ENCODE measurements around the gene KDM4F.
"Not testable (repeated sequence)": the region's sequence is repeated elsewhere in the genome, so short reads cannot be mapped to it uniquely, and the experiment has no call there.

The KDM4F gene

DNA sequence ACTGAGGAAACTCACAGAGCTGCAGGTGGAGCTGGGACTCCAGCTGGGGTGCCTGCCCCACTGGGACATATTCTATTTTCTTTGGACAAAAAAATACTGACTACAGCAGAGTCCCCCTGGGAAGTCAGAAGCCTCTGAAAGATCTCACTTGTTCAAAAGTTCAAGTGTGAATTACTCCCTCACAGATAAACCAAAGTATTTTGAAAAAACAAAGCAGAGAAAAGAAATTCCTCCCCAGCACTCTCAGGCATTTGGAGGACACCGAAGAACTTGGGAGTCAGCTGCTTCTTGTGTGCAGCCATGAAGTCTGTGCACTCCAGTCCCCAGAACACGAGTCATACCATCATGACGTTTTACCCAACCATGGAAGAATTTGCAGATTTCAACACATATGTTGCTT lies at the start of gene KDM4F:
Gene KDM4F (plus strand): TSS at position 301 of the 400 bp plus-strand sequence.
- not testable (repeated sequence) for DNase-seq (ENCODE audit: low read depth in 2 of 2)

DNA sequence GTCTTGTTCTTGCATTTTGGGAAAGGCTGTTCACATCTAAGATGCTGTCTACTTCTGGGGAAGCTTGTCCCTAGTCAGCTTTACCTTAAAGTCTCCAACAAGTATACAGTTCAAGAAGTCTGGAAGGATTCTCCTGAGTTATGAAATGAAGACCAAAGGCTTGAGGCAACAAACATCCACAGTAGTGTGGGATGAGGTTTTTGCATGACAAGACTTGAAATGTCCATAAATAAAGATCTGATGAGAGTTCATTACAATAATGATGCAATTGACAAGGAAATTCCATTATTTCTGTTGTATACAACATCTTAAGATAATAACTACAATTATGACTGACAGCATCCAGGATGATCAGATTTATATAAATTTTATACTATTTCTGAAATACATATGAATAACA lies 45.5 kb upstream of the KDM4F start:
- DNase-seq (ENCODE audit: low read depth in 2 of 2) = no peak

DNA sequence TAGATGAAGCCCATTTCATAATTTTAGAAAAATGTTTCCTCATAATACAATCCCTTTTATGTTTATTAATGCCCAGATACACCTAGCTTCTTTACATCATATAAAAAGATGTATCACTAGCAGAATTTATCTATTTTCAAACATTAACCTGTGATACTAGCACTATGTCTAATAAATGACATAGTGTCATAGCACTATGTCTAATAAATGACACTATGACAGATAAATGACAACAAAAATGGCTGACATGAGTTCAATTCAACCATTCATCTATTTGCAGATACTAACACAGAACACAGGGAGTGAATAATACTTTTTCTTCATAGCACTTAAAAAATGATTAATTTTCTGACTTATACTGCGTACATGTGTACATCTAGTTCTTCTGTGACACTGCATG lies 43.6 kb upstream of the KDM4F start:
- DNase-seq (ENCODE audit: low read depth in 2 of 2) = no peak

DNA sequence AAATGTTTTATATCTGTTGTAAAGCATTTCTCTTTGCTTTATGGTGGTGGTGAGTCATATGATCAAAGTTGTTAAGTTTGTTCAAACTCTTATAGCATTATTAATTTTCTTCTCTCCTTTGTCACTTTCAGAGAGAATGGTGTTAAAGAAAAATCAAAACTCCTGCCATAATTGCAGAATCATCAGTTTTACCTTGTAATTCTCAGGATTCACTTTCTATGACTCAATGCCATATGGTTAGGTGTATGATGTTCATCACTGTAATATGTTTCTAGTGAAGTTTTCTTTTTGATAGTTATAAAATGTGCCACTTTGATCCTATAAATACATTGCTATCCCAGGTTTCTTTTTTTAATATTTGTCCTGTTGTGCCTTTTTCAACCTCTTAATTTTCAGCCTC lies 37.8 kb upstream of the KDM4F start:
- DNase-seq (ENCODE audit: low read depth in 2 of 2) = no peak

DNA sequence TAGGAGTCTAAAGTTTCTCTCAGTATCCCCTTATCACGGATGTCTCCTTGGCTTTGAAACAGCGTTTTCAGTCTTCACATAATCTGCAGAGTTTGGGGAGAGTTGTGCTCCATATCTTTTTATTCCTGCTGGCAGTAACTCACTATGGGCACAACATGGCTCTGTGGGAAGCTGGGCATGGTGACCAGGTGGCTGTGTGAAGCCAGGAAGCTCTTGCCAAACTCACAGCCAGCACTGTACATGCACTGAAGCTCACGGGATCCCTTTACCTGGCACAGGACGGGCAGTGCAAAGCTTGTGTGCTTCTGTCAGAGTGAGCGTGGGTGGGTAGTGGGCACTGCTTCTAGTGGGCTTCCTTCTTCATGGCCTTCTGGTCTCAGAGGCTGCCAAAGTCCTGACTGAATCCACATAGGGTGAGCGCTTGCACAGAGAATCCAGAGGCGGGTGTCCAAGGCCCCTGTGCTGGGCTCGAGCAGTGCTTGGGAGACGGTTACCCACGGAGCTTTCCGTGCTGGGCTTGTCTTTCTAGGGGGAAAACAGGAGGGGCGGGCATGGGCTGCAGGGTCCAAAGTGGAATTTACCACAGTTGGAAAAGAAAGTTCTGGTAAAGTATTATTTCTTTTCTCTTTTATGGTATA lies 34.9 kb upstream of the KDM4F start:
- no peak for DNase-seq (ENCODE audit: low read depth in 2 of 2)

DNA sequence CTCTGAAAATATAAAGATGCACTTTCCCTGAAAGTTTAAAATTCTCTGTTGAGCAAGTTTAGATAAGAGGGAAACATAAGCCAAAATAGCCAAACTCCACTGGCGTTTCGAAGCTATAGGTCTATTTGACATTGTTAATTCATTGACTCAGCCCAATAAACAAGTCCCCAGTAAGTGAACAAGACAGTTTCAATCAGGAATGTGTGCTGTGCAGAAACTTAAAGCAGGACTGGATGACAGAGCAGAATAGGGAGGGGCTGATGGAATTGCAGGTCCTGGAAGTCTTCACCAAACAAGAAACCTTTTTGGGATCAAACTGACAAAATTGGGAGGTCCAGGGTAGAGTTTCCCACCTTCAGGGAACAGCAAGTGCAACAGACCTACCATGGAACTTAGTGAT lies 33.1 kb upstream of the KDM4F start:
- DNase-seq (ENCODE audit: low read depth in 2 of 2) = no peak

DNA sequence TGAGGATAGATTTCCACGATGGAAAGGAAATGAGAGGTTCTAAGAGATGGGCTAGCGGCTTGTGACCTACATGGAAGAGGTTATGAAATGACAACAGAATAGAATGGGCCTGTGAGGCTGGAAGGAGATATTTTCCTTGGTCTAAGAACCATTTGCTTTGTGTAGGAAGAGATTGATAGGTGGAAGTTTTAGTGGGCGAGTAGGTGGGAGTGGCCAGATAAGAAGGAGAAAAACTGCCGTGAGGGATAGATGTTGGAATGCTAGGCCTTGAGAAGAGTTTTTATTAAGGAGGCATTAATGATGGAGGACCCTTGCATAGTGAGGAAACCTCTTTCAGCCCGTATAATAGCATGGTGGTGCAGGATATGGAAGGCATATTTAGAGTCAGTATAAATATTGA lies 27.8 kb upstream of the KDM4F start:
- not testable (repeated sequence) for DNase-seq (ENCODE audit: low read depth in 2 of 2)

DNA sequence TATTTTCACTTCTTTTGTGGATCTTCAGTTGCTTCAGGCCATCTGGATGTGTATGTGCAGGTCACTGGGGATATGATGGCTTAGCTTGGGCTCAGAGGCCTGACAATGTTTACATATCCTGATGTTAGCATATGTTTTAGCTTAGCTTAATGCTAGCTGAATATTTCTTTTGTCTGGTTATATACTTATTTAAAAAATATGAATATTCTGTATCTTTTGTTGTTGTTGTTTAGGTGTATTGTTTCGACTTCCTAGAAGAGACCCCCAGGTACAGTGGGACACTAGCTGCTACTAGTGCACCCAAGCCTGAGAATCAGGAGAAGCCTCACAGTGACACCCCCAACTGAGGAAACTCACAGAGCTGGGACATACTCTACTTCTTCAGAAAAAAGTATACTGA lies 24.3 kb upstream of the KDM4F start, which contains the start of gene KDM4E:
Gene KDM4E (plus strand): TSS at position 301 of the 400 bp plus-strand sequence. CDS start 300 bp downstream, outside the sequence.
- DNase-seq (ENCODE audit: low read depth in 2 of 2) = no peak

DNA sequence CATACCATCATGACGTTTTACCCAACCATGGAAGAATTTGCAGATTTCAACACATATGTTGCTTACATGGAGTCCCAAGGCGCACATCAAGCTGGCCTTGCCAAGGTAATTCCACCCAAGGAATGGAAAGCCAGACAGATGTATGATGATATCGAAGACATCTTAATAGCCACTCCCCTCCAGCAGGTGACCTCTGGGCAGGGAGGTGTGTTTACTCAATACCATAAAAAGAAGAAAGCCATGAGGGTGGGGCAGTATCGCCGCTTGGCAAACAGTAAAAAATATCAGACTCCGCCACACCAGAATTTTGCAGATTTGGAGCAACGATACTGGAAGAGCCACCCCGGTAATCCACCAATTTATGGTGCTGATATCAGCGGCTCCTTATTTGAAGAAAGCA lies 23.6 kb upstream of the KDM4F start:
- not testable (repeated sequence) for DNase-seq (ENCODE audit: low read depth in 2 of 2)

DNA sequence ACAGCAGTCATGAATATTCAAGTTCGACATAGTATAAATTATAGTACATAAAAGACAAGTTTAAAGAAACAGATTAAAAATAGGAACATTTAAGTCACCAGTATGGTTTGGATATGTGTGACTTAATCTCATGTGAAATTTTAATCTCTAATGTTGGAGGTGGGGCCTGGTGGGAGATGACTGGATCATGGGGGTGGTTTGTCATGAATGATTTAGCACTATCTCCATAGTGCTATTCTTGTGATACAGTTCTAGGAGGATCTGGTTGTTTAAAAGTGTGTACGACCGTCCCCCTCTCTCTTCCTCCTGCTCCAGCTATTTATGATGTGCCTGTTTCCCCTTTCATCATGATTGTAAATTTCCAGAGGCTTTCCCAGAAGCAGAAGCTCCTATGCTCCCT lies 20.9 kb upstream of the KDM4F start:
- no peak for DNase-seq (ENCODE audit: low read depth in 2 of 2)

DNA sequence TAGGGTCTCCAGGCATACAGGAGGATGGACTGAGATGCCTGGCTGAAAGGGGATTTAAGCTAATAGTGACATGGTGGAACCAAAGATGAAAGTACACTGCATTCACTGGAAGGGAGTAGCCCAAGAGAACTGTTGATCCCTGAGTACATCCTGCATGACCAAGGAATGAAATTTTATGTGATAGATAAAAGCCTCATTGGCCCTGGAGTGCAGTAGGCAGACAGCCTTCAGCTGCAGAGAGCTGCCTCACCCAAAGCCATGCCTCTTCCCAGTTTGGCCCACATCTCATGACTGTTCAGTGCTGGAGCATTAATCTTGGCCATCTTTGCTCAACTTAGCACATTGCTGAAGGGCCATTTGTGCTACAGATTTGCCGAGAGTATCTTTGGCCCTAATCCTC lies 16.2 kb upstream of the KDM4F start:
- no peak for DNase-seq (ENCODE audit: low read depth in 2 of 2)

DNA sequence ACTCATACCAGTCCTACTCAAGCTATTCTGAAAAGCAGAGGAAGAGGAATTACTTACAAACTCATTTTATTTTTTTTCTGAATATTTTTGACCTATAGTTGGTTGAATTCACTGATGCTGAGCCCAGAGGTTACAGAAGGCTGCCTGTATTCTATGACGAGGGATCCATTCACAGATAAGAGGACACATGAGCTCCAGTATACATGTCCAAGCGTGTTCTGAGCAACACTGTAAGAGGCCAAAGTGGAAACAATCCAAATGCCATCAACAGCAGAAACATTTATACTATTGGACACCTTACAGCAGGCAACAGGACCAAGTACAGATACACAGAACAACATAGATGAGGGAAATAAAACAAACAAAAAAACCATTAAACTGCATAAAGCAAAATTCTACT lies 13.9 kb upstream of the KDM4F start:
- no peak for DNase-seq (ENCODE audit: low read depth in 2 of 2)

DNA sequence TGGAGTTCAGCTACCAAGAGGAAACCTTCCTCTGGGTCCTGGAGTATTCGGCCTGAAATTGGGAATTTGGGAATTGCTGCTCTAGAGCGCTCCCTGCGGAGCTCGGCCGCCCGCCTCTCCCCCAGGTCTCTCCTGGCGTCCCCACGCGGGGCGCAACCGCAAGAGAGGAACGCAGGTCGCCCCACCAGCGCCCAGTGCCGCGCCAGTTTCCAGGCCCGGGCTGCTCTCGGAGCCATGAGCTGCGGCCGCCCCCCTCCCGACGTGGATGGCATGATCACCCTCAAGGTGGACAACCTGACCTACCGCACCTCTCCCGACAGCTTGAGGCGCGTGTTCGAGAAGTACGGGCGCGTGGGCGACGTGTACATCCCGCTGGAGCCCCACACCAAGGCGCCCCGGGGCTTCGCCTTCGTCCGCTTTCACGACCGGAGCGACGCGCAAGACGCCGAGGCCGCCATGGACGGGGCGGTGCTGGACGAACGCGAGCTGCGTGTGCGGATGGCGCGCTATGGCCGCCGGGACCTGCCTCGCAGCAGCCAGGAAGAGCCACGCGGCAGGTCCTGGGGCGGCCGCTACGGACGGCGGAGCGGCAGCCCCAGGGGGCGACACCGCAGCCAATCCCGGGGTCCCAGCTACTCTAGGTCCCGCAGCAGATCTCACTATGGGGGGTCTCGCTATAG lies 11.7 kb upstream of the KDM4F start:
- not testable (repeated sequence) for DNase-seq (ENCODE audit: low read depth in 2 of 2)

DNA sequence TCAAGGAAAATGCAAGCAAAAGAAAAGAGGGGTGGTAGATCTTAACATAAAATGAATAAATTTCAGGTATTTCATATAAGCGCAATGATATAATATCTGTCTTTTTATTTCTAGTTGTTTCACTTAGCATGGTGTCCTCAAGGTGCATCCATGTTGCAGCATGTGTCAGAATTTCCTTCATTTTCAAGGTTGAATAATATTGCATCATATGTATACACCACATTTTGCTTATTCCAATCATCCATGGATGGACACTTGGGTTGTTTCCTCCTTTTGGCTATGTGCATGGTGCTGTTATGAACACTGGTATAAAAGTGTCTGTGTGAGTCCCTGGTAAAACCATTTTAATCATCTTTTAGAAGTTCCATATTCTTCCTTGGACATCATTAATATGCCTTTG lies 7.0 kb upstream of the KDM4F start:
- no peak for DNase-seq (ENCODE audit: low read depth in 2 of 2)

DNA sequence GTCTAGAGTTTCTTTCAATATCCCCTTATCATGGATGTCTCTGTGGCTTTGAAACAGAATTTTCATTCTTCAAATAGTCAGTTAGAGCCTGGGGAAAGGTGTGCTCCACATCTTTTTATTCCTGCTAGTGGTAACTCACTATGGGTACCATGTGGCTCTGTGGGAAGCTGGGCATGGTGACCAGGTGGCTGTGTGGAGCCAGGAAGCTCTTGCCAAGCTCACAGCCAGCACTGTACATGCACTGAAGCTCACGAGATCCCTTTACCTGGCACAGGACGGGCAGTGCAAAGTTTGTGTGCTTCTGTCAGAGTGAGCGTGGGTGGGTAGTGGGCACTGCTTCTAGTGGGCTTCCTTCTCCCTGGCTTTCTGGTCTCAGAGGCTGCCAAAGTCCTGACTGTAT lies 6.3 kb upstream of the KDM4F start:
- DNase-seq (ENCODE audit: low read depth in 2 of 2) = no peak

DNA sequence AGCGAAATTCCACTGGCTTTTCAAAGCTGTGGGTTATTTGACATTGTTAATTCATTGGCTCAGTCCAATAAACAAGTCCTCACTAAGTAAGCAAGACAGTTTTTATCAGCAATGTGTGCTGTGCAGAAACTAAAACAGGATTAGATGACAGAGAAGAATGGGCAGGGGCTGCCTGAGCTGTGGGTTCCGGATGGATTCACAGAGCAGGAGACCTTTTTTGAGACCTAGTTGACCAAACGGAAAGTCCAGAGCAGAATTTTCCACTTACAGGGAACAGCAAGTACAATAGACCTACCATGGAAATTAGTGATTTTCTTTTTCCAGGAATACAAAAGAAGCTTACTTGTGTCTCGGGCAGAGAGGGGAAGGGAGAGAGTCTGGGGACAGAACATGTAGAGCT lies 5.2 kb upstream of the KDM4F start:
- no peak for DNase-seq (ENCODE audit: low read depth in 2 of 2)

DNA sequence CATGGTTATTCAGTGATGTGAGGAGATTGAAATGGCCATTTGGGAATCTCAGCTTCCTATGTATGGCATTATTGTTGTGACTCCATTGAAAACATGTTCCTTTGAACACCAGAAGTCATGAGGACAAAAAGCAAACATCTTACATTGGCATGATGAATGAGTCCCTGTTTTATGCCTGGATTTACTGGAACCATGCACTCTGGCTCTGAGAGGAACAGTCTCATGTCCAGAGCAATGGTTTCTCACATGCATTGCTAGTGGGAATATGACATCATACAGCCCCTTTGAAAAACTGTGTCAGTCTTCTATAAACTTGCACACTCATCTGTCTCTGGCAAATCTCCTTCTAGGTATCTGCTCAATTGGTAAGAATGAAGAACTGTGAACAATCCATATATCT lies 3.4 kb upstream of the KDM4F start:
- DNase-seq (ENCODE audit: low read depth in 2 of 2) = no peak

DNA sequence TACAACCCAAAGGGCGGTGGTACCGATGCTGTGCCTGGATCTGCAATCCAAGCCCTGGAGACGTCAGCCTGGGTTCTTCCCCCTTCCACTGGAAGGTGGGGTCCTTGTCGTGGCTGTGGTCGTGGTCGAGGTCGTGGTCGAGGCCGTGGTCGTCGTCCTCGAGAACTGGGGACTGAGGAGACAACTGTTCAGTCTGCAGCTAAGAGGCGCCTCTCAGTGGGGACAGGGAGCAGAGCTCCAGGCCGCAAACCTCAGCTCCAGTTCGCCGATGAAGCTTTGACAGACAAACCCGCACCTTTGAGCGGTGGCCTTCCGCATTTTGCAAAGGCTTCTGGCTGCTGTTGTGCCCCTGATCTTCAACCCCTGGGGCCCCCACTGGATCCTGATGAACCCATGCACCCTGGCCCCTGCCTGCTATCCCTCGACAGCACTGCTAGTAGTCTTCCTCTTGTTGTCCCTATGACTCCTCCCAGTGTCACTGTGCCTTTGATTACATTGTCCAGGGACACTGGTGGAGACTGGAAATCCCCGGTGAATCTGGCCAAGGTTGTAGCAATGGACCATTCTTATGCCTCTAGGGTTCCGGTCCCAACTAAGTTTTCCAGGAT lies 1.5 kb downstream of the KDM4F start:
- no peak for DNase-seq (ENCODE audit: low read depth in 2 of 2)

DNA sequence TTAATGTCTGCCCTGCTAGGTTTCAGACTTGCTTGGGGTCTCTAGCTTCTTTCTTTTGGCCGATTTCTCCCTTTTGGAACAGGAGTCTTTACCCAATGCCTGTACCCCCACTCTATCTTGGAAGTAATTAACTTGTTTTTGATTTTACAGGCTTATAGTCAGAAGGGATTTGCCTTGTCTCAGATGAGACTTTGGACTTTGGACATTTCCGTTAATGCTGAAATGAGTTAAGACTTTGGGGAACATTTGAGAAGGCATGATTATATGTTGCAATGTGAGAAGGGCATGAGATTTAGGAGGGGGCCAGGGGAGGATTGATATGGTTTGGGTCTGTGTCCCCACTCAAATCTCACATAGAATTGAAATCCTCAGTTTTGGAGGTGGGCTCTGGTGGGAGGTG lies 5.1 kb downstream of the KDM4F start:
- DNase-seq (ENCODE audit: low read depth in 2 of 2) = no peak

DNA sequence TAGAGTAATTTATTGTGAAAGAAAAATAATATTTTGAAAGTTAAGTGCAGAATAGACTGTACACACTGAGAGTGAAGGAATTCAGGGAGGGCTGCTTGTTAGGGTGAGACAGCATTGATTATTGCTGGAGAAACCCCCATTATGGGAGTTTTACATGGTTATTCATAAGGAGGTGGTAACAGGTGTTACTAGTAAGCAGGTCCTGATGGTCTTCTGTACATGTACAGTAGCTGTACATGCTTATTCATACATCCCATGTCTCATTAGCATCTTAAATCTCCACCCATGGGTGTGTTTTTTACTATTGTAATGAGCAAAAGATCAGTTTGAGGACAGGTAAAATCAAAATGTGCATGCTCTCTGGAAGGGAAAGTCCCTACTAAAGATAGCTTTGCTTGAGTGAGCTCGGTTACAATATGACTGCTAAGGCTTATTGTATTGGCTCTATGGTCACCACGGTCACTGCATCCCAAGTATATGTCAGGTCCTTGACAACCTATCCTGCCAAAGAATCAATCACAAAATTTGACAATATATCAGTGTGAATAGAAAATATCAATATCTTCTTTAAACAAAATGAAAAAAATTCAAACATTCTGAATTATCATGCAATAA lies 6.2 kb downstream of the KDM4F start:
- DNase-seq (ENCODE audit: low read depth in 2 of 2) = no peak

DNA sequence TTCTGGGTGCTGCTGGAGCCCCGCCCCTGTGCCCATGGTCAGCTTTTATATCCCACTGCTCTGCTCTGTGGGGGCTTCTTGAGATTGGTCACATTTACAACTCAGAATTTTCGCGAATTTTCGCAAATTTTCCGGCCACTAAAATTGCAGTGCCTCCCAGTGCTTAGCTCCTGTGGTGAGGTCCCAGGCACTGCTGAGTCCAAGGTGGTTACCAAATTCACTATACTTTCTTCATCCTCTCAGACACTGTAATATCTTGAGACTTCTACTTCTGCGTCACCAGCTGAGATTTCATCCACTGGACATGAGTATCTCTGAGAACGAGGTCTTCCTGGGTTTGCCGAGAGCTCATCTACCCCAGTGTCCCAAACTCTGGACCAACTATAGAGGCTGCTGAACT lies 8.7 kb downstream of the KDM4F start:
- DNase-seq (ENCODE audit: low read depth in 2 of 2) = no peak

DNA sequence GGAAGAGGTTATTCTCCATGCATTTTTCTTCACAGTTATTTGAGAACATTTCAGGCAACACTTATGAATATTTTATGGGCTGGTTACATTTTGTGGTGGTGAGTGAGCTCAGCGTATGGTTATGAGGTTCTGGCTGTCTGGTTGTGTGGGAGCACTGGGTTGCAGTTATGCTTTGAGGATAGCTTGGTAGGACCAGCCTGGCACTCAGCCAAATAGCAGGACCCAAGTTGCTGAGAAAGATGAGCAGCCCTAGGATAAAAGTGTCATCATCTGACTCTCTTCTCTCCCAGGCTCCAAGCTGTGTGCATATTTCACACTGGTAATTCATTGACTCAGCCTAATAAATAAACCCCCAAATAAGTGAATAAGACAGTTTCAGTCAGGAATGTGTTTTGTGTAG lies 9.4 kb downstream of the KDM4F start:
- DNase-seq (ENCODE audit: low read depth in 2 of 2) = no peak

DNA sequence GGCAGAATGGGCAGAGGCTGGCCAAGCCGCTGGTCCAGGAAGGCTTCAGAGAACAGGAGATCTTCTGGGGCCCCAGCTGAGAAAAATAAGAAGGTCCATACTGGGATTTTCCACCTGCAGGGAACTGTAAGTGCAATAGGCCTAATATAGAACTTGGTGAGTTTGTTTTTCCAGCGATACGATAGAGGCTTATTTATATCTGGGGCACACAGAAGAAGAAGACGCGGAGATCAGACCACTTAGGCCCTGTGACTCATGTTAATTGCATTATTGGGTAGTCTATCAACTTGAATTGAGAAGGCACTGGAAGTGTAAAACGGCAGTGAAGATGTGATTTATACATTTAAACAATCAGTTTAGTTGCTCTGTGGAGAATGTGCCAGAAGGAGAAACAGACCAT lies 9.8 kb downstream of the KDM4F start:
- no peak for DNase-seq (ENCODE audit: low read depth in 2 of 2)

Measured in activated CD8-positive, alpha-beta memory T cell treated with anti-CD3 and anti-CD28 coated beads for 4 hours (primary cell).